CD4-positive, alpha-beta T cell treated with Interferon alpha-2 for 1 hour (primary cell): ENCODE measurements around the gene CEP70.
"Not testable (repeated sequence)": the region's sequence is repeated elsewhere in the genome, so short reads cannot be mapped to it uniquely, and the experiment has no call there.

ENCODE experiments used
- DNase-seq, 2 donors: peaks; one replicate each; pipeline ENCODE4 v3.0.0-alpha.2; 2020 to 2022

CEP70 gene

GRCh38 chr3:138465925-138466324, 128.1 kb downstream of the CEP70 start:
- DNase-seq: no peak

- no peak for DNase-seq
Measured at GRCh38 chr3:138465451-138465850, 128.6 kb downstream of the CEP70 start.

- DNase-seq: no peak
Measured at GRCh38 chr3:138464491-138464860, 129.6 kb downstream of the CEP70 start.

- no peak for DNase-seq
Measured at GRCh38 chr3:138463724-138464490, 130.2 kb downstream of the CEP70 start.

- DNase-seq: no peak
Measured at GRCh38 chr3:138461896-138462295, 132.2 kb downstream of the CEP70 start.

GRCh38 chr3:138461246-138461645, 132.8 kb downstream of the CEP70 start:
- no peak for DNase-seq

GRCh38 chr3:138460536-138461205, 133.4 kb downstream of the CEP70 start:
- DNase-seq: no peak

GRCh38 chr3:138459619-138460535, 134.2 kb downstream of the CEP70 start:
- DNase-seq: no peak

- no peak for DNase-seq
Measured at GRCh38 chr3:138458774-138459499, 135.1 kb downstream of the CEP70 start.

- no peak for DNase-seq
Measured at GRCh38 chr3:138457863-138458735, 136.0 kb downstream of the CEP70 start.

GRCh38 chr3:138456961-138457862, 136.8 kb downstream of the CEP70 start:
- no peak for DNase-seq

- no peak for DNase-seq
Measured at GRCh38 chr3:138455801-138456716, 138.0 kb downstream of the CEP70 start.

GRCh38 chr3:138453940-138454339, 140.1 kb downstream of the CEP70 start:
- DNase-seq: not testable (repeated sequence)

GRCh38 chr3:138452436-138452835, 141.6 kb downstream of the CEP70 start:
- no peak for DNase-seq

- no peak for DNase-seq
Measured at GRCh38 chr3:138451595-138452162, 142.4 kb downstream of the CEP70 start.

- DNase-seq: no peak
Measured at GRCh38 chr3:138450704-138451424, 143.2 kb downstream of the CEP70 start.

- DNase-seq: no peak
Measured at GRCh38 chr3:138450181-138450580, 143.9 kb downstream of the CEP70 start.

- DNase-seq: no peak
Measured at GRCh38 chr3:138449490-138449889, 144.6 kb downstream of the CEP70 start.
